ENCODE data around the gene HNRNPU. TPM values are rescaled to one million over a fixed set of nuclear protein-coding genes. Genes with fewer than 3 reads are reported as not detected.
A peak's percentile ranks its signal among the peaks of the same experiment; 100 is the strongest.

Gene HNRNPU
- total and polyA plus RNA-seq, 7 donors, result 110 to 262 (median 186) TPM

DNA sequence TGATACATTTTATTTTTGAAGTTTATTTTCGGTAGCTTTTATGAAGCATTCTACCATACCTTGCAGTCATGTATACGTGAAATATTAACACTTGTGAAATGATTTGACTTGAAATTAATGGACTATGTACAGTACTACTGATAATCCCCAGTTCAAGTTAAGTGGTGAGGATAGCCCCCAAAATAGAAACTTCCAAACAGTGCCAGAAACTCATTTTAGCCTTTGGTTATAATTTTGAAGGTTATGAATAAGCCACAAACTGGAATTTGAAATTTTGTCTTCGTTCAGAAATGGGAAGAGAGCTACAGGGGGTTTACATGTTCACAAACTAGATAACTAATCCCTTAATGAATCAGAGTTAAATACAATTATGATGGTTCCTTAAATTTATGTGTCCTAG lies 1.5 kb upstream of the HNRNPU start:
- ATAC-seq (no peak), DNase-seq (no peak)
- peaks cover 26% of the 10 kb centered on the region for H3K4me1 ChIP-seq
- intact Hi-C loops (cut with DNase I), result loop anchor here (2.0 kb wide), 3 partner anchors 53 to 177 kb away; no protein-coding TSS in a partner anchor
- TF ChIP-seq, protein P1, sequence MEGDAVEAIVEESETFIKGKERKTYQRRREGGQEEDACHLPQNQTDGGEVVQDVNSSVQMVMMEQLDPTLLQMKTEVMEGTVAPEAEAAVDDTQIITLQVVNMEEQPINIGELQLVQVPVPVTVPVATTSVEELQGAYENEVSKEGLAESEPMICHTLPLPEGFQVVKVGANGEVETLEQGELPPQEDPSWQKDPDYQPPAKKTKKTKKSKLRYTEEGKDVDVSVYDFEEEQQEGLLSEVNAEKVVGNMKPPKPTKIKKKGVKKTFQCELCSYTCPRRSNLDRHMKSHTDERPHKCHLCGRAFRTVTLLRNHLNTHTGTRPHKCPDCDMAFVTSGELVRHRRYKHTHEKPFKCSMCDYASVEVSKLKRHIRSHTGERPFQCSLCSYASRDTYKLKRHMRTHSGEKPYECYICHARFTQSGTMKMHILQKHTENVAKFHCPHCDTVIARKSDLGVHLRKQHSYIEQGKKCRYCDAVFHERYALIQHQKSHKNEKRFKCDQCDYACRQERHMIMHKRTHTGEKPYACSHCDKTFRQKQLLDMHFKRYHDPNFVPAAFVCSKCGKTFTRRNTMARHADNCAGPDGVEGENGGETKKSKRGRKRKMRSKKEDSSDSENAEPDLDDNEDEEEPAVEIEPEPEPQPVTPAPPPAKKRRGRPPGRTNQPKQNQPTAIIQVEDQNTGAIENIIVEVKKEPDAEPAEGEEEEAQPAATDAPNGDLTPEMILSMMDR (IDR thresholded peaks at IDR 0.05), result no peak
- peak overlapping the region; percentile 97 for H3K4me3 ChIP-seq
- H3K27me3 ChIP-seq (ENCODE audit: insufficient read depth in 3 of 3, low read length in 2 of 3), result no peaks in the 10 kb centered on the region
- WGBS, 3 donors, result 45 to 62% (median 57%) methylated on average over 3 of the region's 3 CpGs
- H3K27ac ChIP-seq, result peak overlapping the region; percentile 100
- H3K36me3 ChIP-seq (ENCODE audit: insufficient read depth in 1 of 2, low read depth in 1 of 2), result peaks cover 0 to 17% of the 10 kb centered on the region in 2 donors
- no peaks in the 10 kb centered on the region for H3K9me3 ChIP-seq

DNA sequence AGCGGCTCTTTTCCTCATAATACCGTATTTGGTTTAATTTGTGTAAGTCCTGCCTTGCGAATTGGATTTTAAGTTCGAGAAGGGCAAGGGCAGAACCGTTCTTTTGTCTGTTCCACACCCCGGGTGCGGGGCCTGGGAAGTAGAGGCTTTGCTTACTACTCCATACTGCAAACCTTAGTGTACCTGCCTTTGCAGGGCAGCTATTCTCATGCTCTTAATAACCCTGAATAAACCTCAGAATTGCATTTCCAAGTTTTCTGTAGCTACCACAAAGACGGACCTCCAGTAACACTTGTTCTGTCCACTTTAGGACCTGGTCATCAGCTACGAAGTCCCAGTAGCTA lies 657 bp upstream of the HNRNPU start:
- TF ChIP-seq, protein P1 (IDR thresholded peaks at IDR 0.05), result no peak
- Histone ChIP-seq H3K27me3 (ENCODE audit: insufficient read depth in 3 of 3, low read length in 2 of 3) (no peaks in the 10 kb centered on the region), H3K4me1 (peaks cover 35% of the 10 kb centered on the region), H3K27ac (peak overlapping the region; percentile 100), H3K4me3 (peak overlapping the region; percentile 97), H3K36me3 (ENCODE audit: insufficient read depth in 1 of 2, low read depth in 1 of 2) (peaks cover 1 to 25% of the 10 kb centered on the region in 2 donors), H3K9me3 (no peaks in the 10 kb centered on the region)
- WGBS, 3 donors, result 3 to 6% (median 4%) methylated on average over 9 of the region's 9 CpGs
- ATAC-seq, result peak in 1 of 4 donors; percentile 9
- no peak for DNase-seq
- intact Hi-C loops (cut with DNase I), result loop anchor here (2.0 kb wide), 3 partner anchors 54 to 178 kb away; no protein-coding TSS in a partner anchor

DNA sequence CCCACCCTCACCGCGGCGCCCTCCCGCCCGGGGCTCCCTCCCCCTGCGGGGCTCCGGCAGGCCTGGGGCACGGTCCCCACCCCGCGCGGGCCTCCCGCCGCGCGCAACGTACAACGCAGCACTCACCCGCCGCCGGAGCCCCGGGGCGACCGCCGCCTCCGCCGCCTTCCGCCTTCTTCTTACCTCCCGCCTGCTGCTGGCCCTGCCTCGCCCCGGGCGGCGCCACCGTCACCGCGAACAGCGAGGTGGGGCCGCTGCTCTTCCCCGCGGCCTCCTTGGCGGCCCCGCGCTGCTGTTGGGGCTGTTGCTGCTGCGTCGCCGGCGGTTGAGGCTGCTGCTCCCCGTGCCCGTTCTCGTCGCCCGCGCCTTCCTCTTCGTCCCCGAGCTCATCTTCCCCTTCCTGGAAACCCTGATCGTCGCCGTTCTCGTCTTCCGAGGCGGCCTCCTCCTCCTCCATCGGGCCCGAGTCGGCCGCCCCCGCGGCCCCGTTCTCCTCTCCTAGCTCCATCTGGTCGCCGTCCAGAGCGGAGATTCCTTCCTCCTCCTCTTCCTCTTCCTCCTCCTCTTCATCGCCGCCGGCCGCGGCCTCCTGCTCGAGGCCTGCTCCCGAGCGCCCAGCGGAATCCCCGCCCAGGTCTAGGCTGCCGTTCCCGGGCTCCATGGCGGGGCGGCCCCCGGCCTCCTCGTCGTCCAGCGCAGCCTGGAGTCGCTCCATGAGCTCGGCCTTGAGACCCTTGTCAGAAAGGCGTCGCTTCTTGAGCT lies 671 bp downstream of the HNRNPU start:
- peaks cover 4 to 38% of the 10 kb centered on the region in 2 donors for H3K36me3 ChIP-seq (ENCODE audit: insufficient read depth in 1 of 2, low read depth in 1 of 2)
- H3K4me1 ChIP-seq, result peaks cover 48% of the 10 kb centered on the region
- peak; percentile 1 to 16 (median 6) for ATAC-seq
- no peaks in the 10 kb centered on the region for H3K27me3 ChIP-seq (ENCODE audit: insufficient read depth in 3 of 3, low read length in 2 of 3)
- peak overlapping the region; percentile 97 for H3K4me3 ChIP-seq
- intact Hi-C loops (cut with DNase I), result loop anchor here (1.0 to 2.0 kb wide), 6 partner anchors 29 to 179 kb away; partner anchors contain the start of gene COX20 (in 1 of the 2)
- DNase-seq, result peak; percentile 58 to 75
- TF ChIP-seq, protein P1 (IDR thresholded peaks at IDR 0.05), result no peak
- WGBS, 3 donors, result 0 to 1% (median 0%) methylated on average over 68 to 89 of the region's 92 CpGs
- H3K9me3 ChIP-seq, result no peaks in the 10 kb centered on the region
- H3K27ac ChIP-seq, result peak overlapping the region; percentile 100

DNA sequence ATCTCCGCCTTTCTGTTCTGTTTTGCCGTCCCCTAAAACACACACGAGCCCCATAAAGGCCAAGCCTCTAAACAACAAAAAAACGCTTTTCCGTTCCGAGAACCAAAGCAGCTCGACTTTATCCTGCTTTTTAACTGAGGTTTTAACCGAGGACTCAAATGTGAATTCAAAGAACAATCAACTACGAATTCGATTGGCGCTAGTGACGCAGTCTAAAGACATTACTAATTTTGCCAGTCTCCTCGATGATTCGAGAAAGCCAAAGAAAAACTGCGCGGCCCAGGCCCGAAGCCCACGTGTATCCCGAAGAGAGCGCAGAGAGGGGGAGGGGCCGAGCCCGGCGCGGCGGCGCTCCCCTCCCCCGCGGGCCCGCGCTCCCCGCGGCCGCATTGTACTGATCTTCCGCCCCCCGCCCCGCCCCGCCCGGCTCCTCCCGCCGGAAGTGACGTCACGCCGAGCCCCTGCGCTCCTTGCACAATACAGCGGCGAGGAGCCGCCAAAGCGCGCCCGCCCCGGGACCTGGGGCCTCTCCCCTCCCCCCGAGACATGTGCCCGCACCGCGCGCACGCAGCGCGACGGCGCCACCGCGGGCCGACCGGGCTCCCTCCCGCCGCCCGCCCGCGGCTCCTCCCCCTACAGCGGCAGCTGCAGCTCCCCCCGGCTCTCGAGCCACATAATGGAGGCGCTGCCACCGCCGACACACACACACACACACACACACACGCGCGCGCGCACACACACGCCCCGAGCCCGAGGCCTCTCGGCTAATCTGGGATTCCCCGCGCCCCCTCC lies 1.4 kb downstream of the HNRNPU start:
- intact Hi-C loops (cut with DNase I), result loop anchor here in 1 of 2 donors (2.0 kb wide), 1 partner anchor 28 kb away; the partner anchor contains the start of gene COX20
- WGBS, 3 donors, result 1% methylated on average over 36 to 87 of the region's 87 CpGs
- ATAC-seq (peak; percentile 78 to 87 (median 84)), DNase-seq (peak; percentile 98 to 99)
- TF ChIP-seq, protein P1 (IDR thresholded peaks at IDR 0.05), result no peak
- H3K9me3 ChIP-seq, result no peaks in the 10 kb centered on the region
- no peaks in the 10 kb centered on the region for H3K27me3 ChIP-seq (ENCODE audit: insufficient read depth in 3 of 3, low read length in 2 of 3)
- peak overlapping the region; percentile 97 for H3K4me3 ChIP-seq
- H3K4me1 ChIP-seq, result peaks cover 56% of the 10 kb centered on the region
- peak overlapping the region; percentile 100 for H3K27ac ChIP-seq
- H3K36me3 ChIP-seq (ENCODE audit: insufficient read depth in 1 of 2, low read depth in 1 of 2), result peaks cover 8 to 46% of the 10 kb centered on the region in 2 donors
